SK-N-SH (cell line): Measurements from ENCODE around the gene TUSC1. TPM values are rescaled to one million over a fixed set of nuclear protein-coding genes. Genes with fewer than 3 reads are reported as not detected.

Experiments
- CTCF ChIA-PET: fragments of 300-600, 350-600 bp; formaldehyde crosslinking; extraction: SDS; loops from one replicate; lab custom pipeline; 2021; lab: Yijun Ruan, JAX
- POLR2A ChIA-PET: fragments of 350-600 bp; sonication (Branson Sonifier 250); formaldehyde crosslinking; extraction: SDS; loops from one replicate; lab custom pipeline; 2020; ENCODE audit warnings: antibody characterized with exemption, inconsistent platforms; lab: Yijun Ruan, JAX
- DNase-seq: peaks from one replicate; pipeline ENCODE4 v3.0.0; 2012
- H2AFZ ChIP-seq: fragments of 200-600 bp; sonication (generic); 2 replicates; pipeline ENCODE4 v1.8.1; 2016; ENCODE audit warnings: antibody characterized with exemption, mild to moderate bottlenecking, low read depth
- H3F3A ChIP-seq: fragments of 200-600 bp; sonication (generic); replicated peaks from 2 replicates; pipeline ENCODE3; 2016; ENCODE audit warnings: antibody characterized with exemption, mild to moderate bottlenecking; ENCODE audit not compliant: insufficient read depth
- H3K27ac ChIP-seq, 2 experiments: fragments of 200-500 bp in 1 of 2; fragments of 200-600 bp in 1 of 2; sonication (Bioruptor generic) in 1 of 2; sonication (generic), shearing (Covaris generic) in 1 of 2; 2 replicates each; pipeline versions ENCODE4 v1.5.1 to v1.6.1; 2014 to 2016; ENCODE audit warnings: low read depth in 2 of 2, inconsistent platforms in 1 of 2, low read length in 1 of 2, mild to moderate bottlenecking in 1 of 2, mixed read lengths in 1 of 2
- H3K27me3 ChIP-seq: fragments of 200-600 bp; sonication (generic), shearing (Covaris generic); 2 replicates; pipeline ENCODE4 v1.6.1; 2016; ENCODE audit warnings: mixed run types; ENCODE audit not compliant: insufficient read depth
- H3K36me3 ChIP-seq, 2 experiments: fragments of 200-500 bp in 1 of 2; fragments of 200-600 bp in 1 of 2; sonication (Bioruptor generic) in 1 of 2; sonication (generic) in 1 of 2; replicated peaks in 1 of 2; 2 replicates each; pipeline versions ENCODE3 to v1.5.1; 2014 to 2016; ENCODE audit warnings: low read length in 1 of 2, mild to moderate bottlenecking in 1 of 2; ENCODE audit not compliant: insufficient read depth in 2 of 2, control insufficient read depth in 1 of 2
- H3K4me1 ChIP-seq, 2 experiments: fragments of 200-500 bp in 1 of 2; fragments of 200-600 bp in 1 of 2; sonication (Bioruptor generic) in 1 of 2; sonication (generic), shearing (Covaris generic) in 1 of 2; 2 replicates each; pipeline versions ENCODE4 v1.5.1 to v1.6.1; 2014 to 2016; ENCODE audit warnings: low read depth in 1 of 2, low read length in 1 of 2, mixed run types in 1 of 2; ENCODE audit not compliant: insufficient read depth in 2 of 2, control insufficient read depth in 1 of 2
- H3K4me2 ChIP-seq: fragments of 200-600 bp; sonication (generic), shearing (Covaris generic); 2 replicates; pipeline ENCODE4 v1.6.1; 2017; ENCODE audit warnings: mixed run types
- H3K4me3 ChIP-seq, 2 experiments: fragments of 200-500 bp in 1 of 2; fragments of 200-600 bp in 1 of 2; sonication (Bioruptor generic) in 1 of 2; sonication (generic), shearing (Covaris generic) in 1 of 2; 2 replicates each; pipeline versions ENCODE4 v1.5.1 to v1.8.1; 2014 to 2016; ENCODE audit warnings: low read depth in 2 of 2, inconsistent platforms in 1 of 2, low read length in 1 of 2, mild to moderate bottlenecking in 1 of 2, mixed read lengths in 1 of 2, moderate library complexity in 1 of 2
- H3K79me2 ChIP-seq: fragments of 200-600 bp; sonication (generic); 2 replicates; pipeline ENCODE4 v1.8.1; 2017; ENCODE audit warnings: mild to moderate bottlenecking; ENCODE audit not compliant: insufficient read depth
- H3K9ac ChIP-seq: fragments of 200-600 bp; sonication (generic); 2 replicates; pipeline ENCODE4 v1.6.1; 2017; ENCODE audit warnings: mixed run types
- H3K9me2 ChIP-seq: fragments of 200-600 bp; sonication (generic); 2 replicates; pipeline ENCODE4 v1.6.1; 2017; ENCODE audit warnings: mixed run types
- H3K9me3 ChIP-seq: fragments of 200-600 bp; sonication (generic); 2 replicates; pipeline ENCODE4 v1.6.1; 2017; ENCODE audit warnings: mixed run types, mild to moderate bottlenecking, moderate library complexity
- H4K20me1 ChIP-seq: fragments of 200-600 bp; sonication (generic); 2 replicates; pipeline ENCODE4 v1.6.1; 2017; ENCODE audit warnings: mild to moderate bottlenecking, mixed run types; ENCODE audit not compliant: insufficient read depth
- CTCF ChIP-seq: fragments of 200-600 bp; sonication (generic); IDR thresholded peaks from 2 replicates; pipeline ENCODE4 v1.6.1; 2017; ENCODE audit warnings: antibody characterized with exemption, mild to moderate bottlenecking, moderate library complexity
- EZH2phosphoT487 ChIP-seq: fragments of 200-600 bp; sonication (generic); IDR thresholded peaks from 2 replicates; pipeline ENCODE4 v1.6.1; 2017; ENCODE audit warnings: low read depth, mixed run types, mild to moderate bottlenecking, antibody characterized with exemption, moderate library complexity, borderline replicate concordance
- GABPA ChIP-seq: IDR thresholded peaks from 2 replicates; pipeline ENCODE4 v1.4.0; 2012; ENCODE audit warnings: low read depth, mild to moderate bottlenecking
- MAX ChIP-seq: IDR thresholded peaks from 2 replicates; pipeline ENCODE4 v1.4.0; 2012; ENCODE audit warnings: low read depth
- MEF2A ChIP-seq: IDR thresholded peaks from 2 replicates; pipeline ENCODE4 v1.4.0; 2012; ENCODE audit warnings: low read depth, borderline replicate concordance
- NFIC ChIP-seq: IDR thresholded peaks from 2 replicates; pipeline ENCODE4 v1.4.0; 2012; ENCODE audit warnings: borderline replicate concordance
- PBX3 ChIP-seq: IDR thresholded peaks from 2 replicates; pipeline ENCODE4; 2012
- POLR2AphosphoS5 ChIP-seq: IDR thresholded peaks from 2 replicates; pipeline ENCODE4 v1.6.1; 2012; ENCODE audit warnings: low read depth, low read length
- RAD21 ChIP-seq: IDR thresholded peaks from 2 replicates; pipeline ENCODE4 v1.6.1; 2012; ENCODE audit warnings: mild to moderate bottlenecking, low read length
- RCOR1 ChIP-seq: fragments of 150-350 bp; IDR thresholded peaks from 2 replicates; pipeline ENCODE4 v1.6.1; 2017; ENCODE audit warnings: antibody characterized with exemption, low read length
- REST ChIP-seq: IDR thresholded peaks from 2 replicates; pipeline ENCODE4 v1.6.1; 2012; ENCODE audit warnings: mild to moderate bottlenecking, low read depth, low read length, moderate library complexity
- RFX5 ChIP-seq: IDR thresholded peaks from 2 replicates; pipeline ENCODE4 v1.6.1; 2012; ENCODE audit warnings: mild to moderate bottlenecking, improper control_type of control experiment, low read length
- SIN3A ChIP-seq: IDR thresholded peaks from 2 replicates; pipeline ENCODE4 v1.6.1; 2012; ENCODE audit warnings: low read depth, mild to moderate bottlenecking, low read length, moderate library complexity, borderline replicate concordance
- TEAD4 ChIP-seq: IDR thresholded peaks from 2 replicates; pipeline ENCODE4 v1.4.0; 2012; ENCODE audit warnings: mild to moderate bottlenecking, borderline replicate concordance; ENCODE audit not compliant: insufficient read depth
- USF2 ChIP-seq: fragments of 150-350 bp; IDR thresholded peaks from 2 replicates; pipeline ENCODE4 v1.6.1; 2017; ENCODE audit warnings: antibody characterized with exemption, low read length, low read depth, borderline replicate concordance
- YY1 ChIP-seq: IDR thresholded peaks from 2 replicates; pipeline ENCODE4 v1.4.0; 2012; ENCODE audit warnings: low read depth, mild to moderate bottlenecking
- ZBTB33 ChIP-seq: IDR thresholded peaks from 2 replicates; pipeline ENCODE4 v1.4.0; 2012; ENCODE audit warnings: low read depth, borderline replicate concordance
- WGBS: methylation state at CpG from one replicate; pipeline ENCODE4 v1.1.6; 2017; ENCODE audit warnings: low lambda C conversion rate; 5-methylcytosine and 5-hydroxymethylcytosine counted together
- polyA plus RNA-seq, 3 experiments: library from polyadenylated mRNA; depleted of rRNA; stranded (reverse); fragments of >200 nt; gene quantifications; 2 replicates each; pipeline ENCODE4 v1.2.3, GENCODE V29; 2012

TUSC1 gene
- polyA plus RNA-seq, 1 of the 3 experiments (the other 2 are of a cell fraction): 9.1 TPM

- no peaks in the 10 kb centered on the region for H3K9me3 ChIP-seq
- no peaks in the 10 kb centered on the region for H3F3A ChIP-seq
- peak overlapping the region in 1 of 2 experiments; percentile 58; a peak in 2 of 4 replicates for H3K27ac ChIP-seq
- H3K4me2 ChIP-seq: peak overlapping the region; percentile 48; the same call in 1 of the 2 replicates
- H4K20me1 ChIP-seq: no peaks in the 10 kb centered on the region
- DNase-seq: no peak
- TF ChIP-seq MAX: no peak
- H3K79me2 ChIP-seq: no peaks in the 10 kb centered on the region
- CTCF ChIA-PET: interaction anchor here (1.1 to 1.6 kb wide), 2 partner anchors 16 to 22 kb away, joined by 3 to 6 read pairs; partner anchors contain the start of gene TUSC1
- H3K9ac ChIP-seq: no peak overlapping the region
- H3K27me3 ChIP-seq: no peaks in the 10 kb centered on the region
- H3K36me3 ChIP-seq: no peaks in the 10 kb centered on the region
- no peak overlapping the region for H3K4me3 ChIP-seq
- no peaks in the 10 kb centered on the region for H3K9me2 ChIP-seq
- POLR2A ChIA-PET: no interaction called here
- peaks cover 0 to 7% of the 10 kb centered on the region in 2 experiments; a peak in 2 of 4 replicates for H3K4me1 ChIP-seq
- H2AFZ ChIP-seq: peak overlapping the region; percentile 80
These were observed 22.2 kb upstream of the TUSC1 start for GRCh38 chr9:25700430-25700829.

- CTCF ChIA-PET: no interaction called here
- H3K4me3 ChIP-seq: no peak overlapping the region
- no peaks in the 10 kb centered on the region for H4K20me1 ChIP-seq
- 61% methylated on average over 4 of the region's 4 CpGs for WGBS
- POLR2A ChIA-PET: no interaction called here
- no peaks in the 10 kb centered on the region for H3K9me3 ChIP-seq
- H3K36me3 ChIP-seq: no peaks in the 10 kb centered on the region
- no peaks in the 10 kb centered on the region for H3K27me3 ChIP-seq
- H2AFZ ChIP-seq: no peak overlapping the region
- H3K9me2 ChIP-seq: no peaks in the 10 kb centered on the region
- no peaks in the 10 kb centered on the region for H3K79me2 ChIP-seq
- H3K4me1 ChIP-seq: no peaks in the 10 kb centered on the region; a peak in 1 of 4 replicates
- H3K4me2 ChIP-seq: no peak overlapping the region
- TF ChIP-seq MEF2A (no peak), ZBTB33 (no peak), GABPA (no peak), RCOR1 (no peak), POLR2AphosphoS5 (no peak), USF2 (no peak), RAD21 (no peak), SIN3A (no peak), YY1 (no peak), MAX (no peak), CTCF (no peak), RFX5 (no peak), PBX3 (no peak), NFIC (no peak), EZH2phosphoT487 (no peak), REST (no peak), TEAD4 (no peak)
- H3F3A ChIP-seq: no peaks in the 10 kb centered on the region
- H3K9ac ChIP-seq: no peak overlapping the region
- no peak for DNase-seq
- no peak overlapping the region for H3K27ac ChIP-seq
These were observed 13.5 kb upstream of the TUSC1 start for GRCh38 chr9:25691786-25692185.
